Vagina (tissue), 2 donors: ENCODE results near the gene GGT7.

Experiments
- POLR2A ChIP-seq, 2 donors: fragments of 450-650 bp; IDR thresholded peaks; one replicate each; pipeline ENCODE4 v1.6.1; 2017; ENCODE audit warnings: antibody characterized with exemption in 2 of 2, mild to moderate bottlenecking in 2 of 2, moderate library complexity in 2 of 2
- POLR2AphosphoS5 ChIP-seq, 2 donors: sonication (generic); formaldehyde crosslinking; IDR thresholded peaks; one replicate each; pipeline ENCODE4 v1.9.0; 2017; ENCODE audit warnings: antibody characterized with exemption in 2 of 2, mild to moderate bottlenecking in 2 of 2, low read depth in 1 of 2; ENCODE audit not compliant: insufficient read depth in 1 of 2
- TF ChIP-seq, protein P1 (sequence below), 3 experiments: fragments of 450-650 bp in 2 of 3; fragments of 200-600 bp in 1 of 3; sonication (generic) in 1 of 3; IDR thresholded peaks; one replicate each; pipeline ENCODE4 v1.5.1; 2017 to 2019; ENCODE audit warnings: antibody characterized with exemption in 3 of 3, mild to moderate bottlenecking in 2 of 3, moderate library complexity in 2 of 3

DNA sequence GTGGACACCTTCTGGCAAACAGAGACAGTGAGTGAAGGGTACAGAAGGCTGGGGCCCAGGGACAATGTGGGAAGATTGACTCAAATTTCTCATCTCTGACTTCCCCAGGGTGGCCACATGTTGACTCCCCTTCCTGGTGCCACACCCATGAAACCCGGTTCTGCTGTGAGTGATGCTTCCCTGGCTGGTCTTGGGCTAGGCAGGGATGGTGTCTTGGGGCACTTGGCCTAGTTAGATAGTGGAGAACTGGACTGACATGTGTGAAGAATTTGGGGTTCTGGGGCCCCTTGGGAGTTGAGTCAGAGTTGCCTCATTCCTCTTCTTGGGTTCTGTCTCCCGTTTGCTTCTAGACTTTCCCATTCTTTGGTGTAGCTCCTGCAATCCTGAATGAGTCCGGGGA is 48.8 kb upstream of the GGT7 start:
- TF ChIP-seq, protein P1, sequence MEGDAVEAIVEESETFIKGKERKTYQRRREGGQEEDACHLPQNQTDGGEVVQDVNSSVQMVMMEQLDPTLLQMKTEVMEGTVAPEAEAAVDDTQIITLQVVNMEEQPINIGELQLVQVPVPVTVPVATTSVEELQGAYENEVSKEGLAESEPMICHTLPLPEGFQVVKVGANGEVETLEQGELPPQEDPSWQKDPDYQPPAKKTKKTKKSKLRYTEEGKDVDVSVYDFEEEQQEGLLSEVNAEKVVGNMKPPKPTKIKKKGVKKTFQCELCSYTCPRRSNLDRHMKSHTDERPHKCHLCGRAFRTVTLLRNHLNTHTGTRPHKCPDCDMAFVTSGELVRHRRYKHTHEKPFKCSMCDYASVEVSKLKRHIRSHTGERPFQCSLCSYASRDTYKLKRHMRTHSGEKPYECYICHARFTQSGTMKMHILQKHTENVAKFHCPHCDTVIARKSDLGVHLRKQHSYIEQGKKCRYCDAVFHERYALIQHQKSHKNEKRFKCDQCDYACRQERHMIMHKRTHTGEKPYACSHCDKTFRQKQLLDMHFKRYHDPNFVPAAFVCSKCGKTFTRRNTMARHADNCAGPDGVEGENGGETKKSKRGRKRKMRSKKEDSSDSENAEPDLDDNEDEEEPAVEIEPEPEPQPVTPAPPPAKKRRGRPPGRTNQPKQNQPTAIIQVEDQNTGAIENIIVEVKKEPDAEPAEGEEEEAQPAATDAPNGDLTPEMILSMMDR (IDR thresholded peaks at IDR 0.05): no peak
- TF ChIP-seq POLR2AphosphoS5 (IDR thresholded peaks at IDR 0.05; ENCODE audit: insufficient read depth in 1 of 2, low read depth in 1 of 2) (no peak), POLR2A (IDR thresholded peaks at IDR 0.05) (no peak)
